Dermis blood vessel endothelial cell (primary cell): Measurements from ENCODE around the gene GAS1. TPM values are rescaled to one million over a fixed set of nuclear protein-coding genes. Genes with fewer than 3 reads are reported as not detected.

Experiments
- DNase-seq: peaks from one replicate; pipeline ENCODE4 v3.0.0; 2010
- total RNA-seq: library from RNA; depleted of rRNA; stranded (reverse); fragments of >200 nt; gene quantifications from 2 replicates; pipeline ENCODE4 v1.2.3, GENCODE V29; 2014

The GAS1 gene
- total RNA-seq, 1 donor from 2014 or later = 1.5 TPM

GRCh38 chr9:86925686-86926085, 21.6 kb downstream of the GAS1 start:
- DNase-seq = no peak

GRCh38 chr9:86924206-86924605, 23.1 kb downstream of the GAS1 start:
- no peak for DNase-seq

- DNase-seq = no peak
Observed at GRCh38 chr9:86921151-86921923, 26.0 kb downstream of the GAS1 start.

GRCh38 chr9:86918556-86918955, 28.8 kb downstream of the GAS1 start:
- DNase-seq = no peak

- no peak for DNase-seq
Observed at GRCh38 chr9:86912210-86912609, 35.1 kb downstream of the GAS1 start.

GRCh38 chr9:86909388-86909787, 37.9 kb downstream of the GAS1 start:
- no peak for DNase-seq

- DNase-seq = no peak
Observed at GRCh38 chr9:86908261-86908660, 39.0 kb downstream of the GAS1 start.

GRCh38 chr9:86907346-86907745, 40.0 kb downstream of the GAS1 start:
- no peak for DNase-seq

GRCh38 chr9:86903734-86904085, 43.6 kb downstream of the GAS1 start:
- no peak for DNase-seq

GRCh38 chr9:86902991-86903733, 44.1 kb downstream of the GAS1 start:
- no peak for DNase-seq

- no peak for DNase-seq
Observed at GRCh38 chr9:86902586-86902985, 44.7 kb downstream of the GAS1 start.

GRCh38 chr9:86902176-86902575, 45.1 kb downstream of the GAS1 start:
- DNase-seq = no peak

- DNase-seq = no peak
Observed at GRCh38 chr9:86901511-86901910, 45.8 kb downstream of the GAS1 start.
